BJ (cell line): ENCODE results near the gene SLC16A4. TPM values are rescaled to one million over a fixed set of nuclear protein-coding genes. Genes with fewer than 3 reads are reported as not detected.
A peak's percentile ranks its signal among the peaks of the same experiment; 100 is the strongest.

Experiments
- CTCF ChIA-PET: fragments of 350-600 bp; formaldehyde crosslinking; extraction: SDS; loops from one replicate; lab custom pipeline; 2021; ENCODE audit warnings: antibody characterized with exemption, inconsistent platforms; lab: Yijun Ruan, JAX
- POLR2A ChIA-PET: fragments of 300-600 bp; sonication (Branson Sonifier 250); formaldehyde crosslinking; extraction: SDS; loops from one replicate; lab custom pipeline; 2021; ENCODE audit warnings: antibody characterized with exemption; lab: Charles Lee
- DNase-seq: peaks from one replicate; pipeline ENCODE4 v3.0.0-alpha.2; 2011; ENCODE audit warnings: low read depth
- H3K27me3 ChIP-seq: 2 replicates; pipeline ENCODE4 v1.6.0; 2011; ENCODE audit warnings: low read length; ENCODE audit not compliant: control insufficient read depth, insufficient read depth
- H3K36me3 ChIP-seq: 2 replicates; pipeline ENCODE4 v1.5.1; 2011; ENCODE audit warnings: low read length; ENCODE audit not compliant: control insufficient read depth, insufficient read depth
- H3K4me3 ChIP-seq: 2 replicates; pipeline ENCODE4 v1.5.1; 2011; ENCODE audit warnings: low read depth, mild to moderate bottlenecking, control low read depth, low read length
- polyA plus RNA-seq: library from polyadenylated mRNA; depleted of rRNA; stranded (reverse); fragments of >200 nt; gene quantifications from 2 replicates; pipeline ENCODE4 v1.2.3, GENCODE V29; 2011
- TF ChIP-seq, protein P1 (sequence below): IDR thresholded peaks from 2 replicates; pipeline ENCODE4 v1.5.1; 2011; ENCODE audit warnings: low read depth, mild to moderate bottlenecking, control low read depth, inconsistent platforms, low read length, moderate library complexity; ENCODE audit not compliant: insufficient read depth

The SLC16A4 gene
- polyA plus RNA-seq, 1 experiment, result 20.8 TPM

DNA sequence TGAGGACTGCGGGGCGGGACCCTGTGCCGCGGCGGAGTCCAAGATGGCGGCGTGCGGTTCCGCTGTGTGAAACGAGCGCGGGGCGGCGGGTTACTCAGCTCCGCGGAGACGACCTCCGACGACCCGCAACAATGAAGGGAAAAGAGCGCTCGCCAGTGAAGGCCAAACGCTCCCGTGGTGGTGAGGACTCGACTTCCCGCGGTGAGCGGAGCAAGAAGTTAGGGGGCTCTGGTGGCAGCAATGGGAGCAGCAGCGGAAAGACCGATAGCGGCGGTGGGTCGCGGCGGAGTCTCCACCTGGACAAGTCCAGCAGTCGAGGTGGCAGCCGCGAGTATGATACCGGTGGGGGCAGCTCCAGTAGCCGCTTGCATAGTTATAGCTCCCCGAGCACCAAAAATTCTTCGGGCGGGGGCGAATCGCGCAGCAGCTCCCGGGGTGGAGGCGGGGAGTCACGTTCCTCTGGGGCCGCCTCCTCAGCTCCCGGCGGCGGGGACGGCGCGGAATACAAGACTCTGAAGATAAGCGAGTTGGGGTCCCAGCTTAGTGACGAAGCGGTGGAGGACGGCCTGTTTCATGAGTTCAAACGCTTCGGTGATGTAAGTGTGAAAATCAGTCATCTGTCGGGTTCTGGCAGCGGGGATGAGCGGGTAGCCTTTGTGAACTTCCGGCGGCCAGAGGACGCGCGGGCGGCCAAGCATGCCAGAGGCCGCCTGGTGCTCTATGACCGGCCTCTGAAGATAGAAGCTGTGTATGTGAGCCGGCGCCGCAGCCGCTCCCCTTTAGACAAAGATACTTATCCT is 51.2 kb downstream of the SLC16A4 start:
- H3K27me3 ChIP-seq, result no peaks in the 10 kb centered on the region
- peaks cover 6% of the 10 kb centered on the region; the same call in 1 of the 2 replicates for H3K36me3 ChIP-seq
- DNase-seq, result no peak
- peak overlapping the region; percentile 96 for H3K4me3 ChIP-seq
- TF ChIP-seq, protein P1, sequence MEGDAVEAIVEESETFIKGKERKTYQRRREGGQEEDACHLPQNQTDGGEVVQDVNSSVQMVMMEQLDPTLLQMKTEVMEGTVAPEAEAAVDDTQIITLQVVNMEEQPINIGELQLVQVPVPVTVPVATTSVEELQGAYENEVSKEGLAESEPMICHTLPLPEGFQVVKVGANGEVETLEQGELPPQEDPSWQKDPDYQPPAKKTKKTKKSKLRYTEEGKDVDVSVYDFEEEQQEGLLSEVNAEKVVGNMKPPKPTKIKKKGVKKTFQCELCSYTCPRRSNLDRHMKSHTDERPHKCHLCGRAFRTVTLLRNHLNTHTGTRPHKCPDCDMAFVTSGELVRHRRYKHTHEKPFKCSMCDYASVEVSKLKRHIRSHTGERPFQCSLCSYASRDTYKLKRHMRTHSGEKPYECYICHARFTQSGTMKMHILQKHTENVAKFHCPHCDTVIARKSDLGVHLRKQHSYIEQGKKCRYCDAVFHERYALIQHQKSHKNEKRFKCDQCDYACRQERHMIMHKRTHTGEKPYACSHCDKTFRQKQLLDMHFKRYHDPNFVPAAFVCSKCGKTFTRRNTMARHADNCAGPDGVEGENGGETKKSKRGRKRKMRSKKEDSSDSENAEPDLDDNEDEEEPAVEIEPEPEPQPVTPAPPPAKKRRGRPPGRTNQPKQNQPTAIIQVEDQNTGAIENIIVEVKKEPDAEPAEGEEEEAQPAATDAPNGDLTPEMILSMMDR, result peak; percentile 77
- CTCF ChIA-PET, result interaction anchor here (0.9 to 9.6 kb wide), 19 partner anchors 10 to 284 kb away, joined by 3 to 77 read pairs (median 5); partner anchors contain the start of gene KCNC4
- POLR2A ChIA-PET, result interaction anchor here (0.5 to 1.2 kb wide), 5 partner anchors 10 to 166 kb away, joined by 3 to 21 read pairs (median 3); partner anchors contain the start of gene KCNC4

DNA sequence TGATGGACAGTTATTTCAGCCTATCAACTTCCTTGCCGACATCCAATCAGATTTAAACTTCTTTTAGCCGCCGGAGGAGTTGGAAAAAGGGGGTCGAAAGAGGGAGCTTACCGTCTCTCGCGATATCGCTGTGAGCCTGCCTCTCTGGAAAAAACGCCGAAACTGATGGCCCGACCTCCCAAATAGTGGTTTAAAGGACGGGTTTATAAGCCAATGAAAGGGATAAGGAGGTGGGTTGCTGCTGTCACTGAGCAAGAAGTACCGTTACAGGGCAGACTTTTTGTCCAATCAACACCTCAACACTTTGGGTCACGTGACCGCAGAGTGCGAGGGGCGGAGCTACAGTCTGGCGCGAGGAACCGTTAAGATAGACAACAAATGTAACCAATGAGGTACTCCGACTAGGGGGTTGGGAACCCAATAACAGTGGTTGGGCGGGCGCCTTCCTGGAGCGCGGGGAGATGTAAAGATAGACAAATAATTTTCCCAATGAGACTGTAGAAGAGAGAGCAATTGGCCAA is 51.9 kb downstream of the SLC16A4 start, which contains the start of gene RBM15:
Gene RBM15, plus strand, starts transcription at position 492 of the 521 bp plus-strand sequence. Its CDS starts 29 bp downstream, at position 521.
- POLR2A ChIA-PET, result interaction anchor here (0.5 to 1.2 kb wide), 4 partner anchors 11 to 165 kb away, joined by 3 to 21 read pairs (median 4); partner anchors contain the start of gene KCNC4
- peak; percentile 100 for DNase-seq

DNA sequence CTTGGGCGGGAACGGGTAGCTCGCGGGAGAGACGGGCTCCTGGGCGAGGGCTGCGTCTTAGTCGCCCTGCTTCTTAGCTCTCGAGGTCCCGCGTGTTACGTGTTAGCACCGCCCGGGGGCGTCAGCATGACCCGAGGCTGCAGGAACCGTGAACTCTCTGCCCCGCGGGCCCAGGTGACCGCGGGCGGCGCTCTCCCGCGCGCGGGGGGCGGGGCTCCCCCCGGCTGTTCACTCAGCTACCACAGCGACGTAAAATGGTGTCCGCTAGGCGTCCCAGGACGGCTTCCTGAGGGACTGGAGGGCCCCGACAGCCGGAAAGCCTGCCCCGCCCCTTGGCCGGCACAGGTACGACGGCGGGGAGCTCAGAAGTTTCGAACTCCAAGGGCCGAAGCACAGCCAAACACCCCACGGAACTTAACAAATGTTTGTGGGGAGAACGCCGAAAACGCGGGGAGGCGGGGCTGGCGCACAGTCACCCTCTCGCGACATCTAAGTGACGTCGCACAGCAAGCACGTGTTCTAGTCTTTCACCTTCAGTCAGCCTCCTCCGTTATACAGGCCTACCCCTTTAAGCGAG is 52.4 kb downstream of the SLC16A4 start:
- ChIA-PET CTCF (interaction anchor here (0.7 to 9.6 kb wide), 26 partner anchors 9 to 283 kb away, joined by 3 to 77 read pairs (median 5); partner anchors contain the start of gene KCNC4), POLR2A (interaction anchor here (0.8 to 1.2 kb wide), 2 partner anchors 129 to 165 kb away, joined by 3 read pairs; partner anchors contain the start of gene KCNC4)
- no peak for DNase-seq
- TF ChIP-seq, protein P1, result peak; percentile 59
- Histone ChIP-seq H3K4me3 (peak overlapping the region; percentile 70), H3K36me3 (peaks cover 6% of the 10 kb centered on the region; the same call in 1 of the 2 replicates), H3K27me3 (no peaks in the 10 kb centered on the region)

More for the DNA sequence above, 51.9 kb downstream of the SLC16A4 start, which contains the start of gene RBM15:
- peak within 1 kb of the TSS; percentile 96 for H3K4me3 ChIP-seq
- H3K27me3 ChIP-seq, result no peaks in the 10 kb centered on the region
- TF ChIP-seq, protein P1, result no peak
- H3K36me3 ChIP-seq, result peaks cover 6% of the 10 kb centered on the region; the same call in 1 of the 2 replicates
- CTCF ChIA-PET, result interaction anchor here (0.8 to 9.6 kb wide), 23 partner anchors 8 to 284 kb away, joined by 3 to 77 read pairs (median 5); partner anchors contain the start of gene KCNC4

DNA sequence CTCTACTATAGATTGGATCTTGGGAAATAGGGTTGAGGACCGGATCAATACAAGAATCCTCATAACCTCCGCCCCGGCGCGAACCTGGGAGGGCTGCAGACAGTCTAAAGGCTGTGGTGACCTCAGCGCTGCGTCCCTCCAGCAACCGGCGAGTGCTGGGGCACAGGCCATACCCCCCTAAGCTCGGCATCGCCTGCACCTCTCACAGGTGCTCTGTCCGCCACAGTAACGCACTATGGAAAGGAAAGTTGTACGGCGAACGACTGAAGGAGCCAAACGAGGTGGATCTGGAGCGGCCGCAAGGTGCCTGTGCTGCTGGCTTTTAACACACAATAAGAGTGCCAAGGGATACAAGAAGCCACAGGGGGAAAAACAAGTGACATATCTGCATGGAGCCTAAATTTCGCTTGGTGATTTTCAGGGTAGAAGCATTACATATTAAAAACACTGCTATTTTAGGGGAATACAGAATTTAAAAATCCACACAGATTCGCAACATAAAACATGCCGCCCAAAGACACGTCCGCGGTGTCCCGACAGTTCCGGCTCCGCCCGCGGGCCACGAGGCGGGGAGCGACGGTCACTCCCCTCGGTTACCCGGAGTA is 53.0 kb downstream of the SLC16A4 start:
- Histone ChIP-seq H3K4me3 (peak overlapping the region; percentile 70), H3K36me3 (peaks cover 6% of the 10 kb centered on the region; the same call in 1 of the 2 replicates), H3K27me3 (no peaks in the 10 kb centered on the region)
- no peak for DNase-seq
- CTCF ChIA-PET, result interaction anchor here (0.7 to 9.6 kb wide), 19 partner anchors 10 to 158 kb away, joined by 3 to 77 read pairs (median 6); partner anchors contain the start of gene KCNC4
- POLR2A ChIA-PET, result no interaction called here
- TF ChIP-seq, protein P1, result no peak
